ENCODE measurements around the gene SYPL2. TPM values are rescaled to one million over a fixed set of nuclear protein-coding genes. Genes with fewer than 3 reads are reported as not detected.

SYPL2 gene
- total RNA-seq, 1 donor from 2014 or later = not detected

- no peak overlapping the region for H3K4me3 Mint-ChIP-seq
- no peak overlapping the region for H3K27ac Mint-ChIP-seq
- H3K27ac ChIP-seq = no peak overlapping the region
- peaks cover 17% of the 10 kb centered on the region for H3K27me3 Mint-ChIP-seq (ENCODE audit: insufficient read depth, low read depth)
- H3K36me3 ChIP-seq = no peaks in the 10 kb centered on the region
- no peaks in the 10 kb centered on the region for H3K9me3 ChIP-seq (ENCODE audit: low read depth)
- no peaks in the 10 kb centered on the region for H3K4me1 ChIP-seq
- H3K27me3 ChIP-seq = peaks cover 87% of the 10 kb centered on the region
- no peaks in the 10 kb centered on the region for H3K36me3 Mint-ChIP-seq
- TF ChIP-seq EZH2 (IDR thresholded peaks at IDR 0.05) = no peak
- no peak for TF ChIP-seq CTCF (IDR thresholded peaks at IDR 0.05)
- no peak for TF ChIP-seq EZH2phosphoT487 (IDR thresholded peaks at IDR 0.05)
- no peak for DNase-seq (ENCODE audit: low spot score)
- no peaks in the 10 kb centered on the region for H3K9me3 Mint-ChIP-seq
- no peak overlapping the region for H3K4me3 ChIP-seq
- H2AFZ ChIP-seq (replicated peaks) = no peak overlapping the region
- no peak overlapping the region for H3K9ac ChIP-seq
- H4K20me1 ChIP-seq (ENCODE audit: low read depth) = no peaks in the 10 kb centered on the region
- H3K4me2 ChIP-seq = no peak overlapping the region
- H3F3A ChIP-seq (ENCODE audit: low read depth) = no peaks in the 10 kb centered on the region
- H3K4me1 Mint-ChIP-seq = peaks cover 6% of the 10 kb centered on the region
- H3K79me2 ChIP-seq (ENCODE audit: low read depth) = no peaks in the 10 kb centered on the region
These were observed 11.5 kb downstream of the SYPL2 start for GRCh38 chr1:109477821-109478220.

DNA sequence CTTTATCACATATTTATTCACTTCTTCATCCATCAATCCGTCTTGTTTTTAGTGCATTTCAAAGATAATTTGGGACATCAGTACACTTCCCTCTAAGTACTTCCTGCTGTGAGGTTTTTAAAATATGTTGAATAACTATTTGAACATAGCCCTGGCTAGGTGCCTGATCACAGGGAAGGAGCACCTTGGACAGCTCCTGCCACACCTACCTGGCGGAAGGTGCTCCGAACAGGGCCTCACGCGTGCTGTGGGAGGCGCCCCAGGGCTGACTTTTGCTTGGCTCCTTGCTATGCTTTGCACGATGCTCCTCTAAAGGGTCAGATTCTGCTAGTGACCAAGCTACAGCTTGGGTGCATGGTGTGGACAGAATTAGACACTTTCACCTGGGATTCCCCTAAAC lies 12.5 kb downstream of the SYPL2 start:
- Histone ChIP-seq H3K27me3 (peaks cover 80% of the 10 kb centered on the region), H3K4me2 (no peak overlapping the region), H3K4me1 (no peaks in the 10 kb centered on the region), H2AFZ (replicated peaks) (no peak overlapping the region), H3K27ac (no peak overlapping the region), H3K4me3 (no peak overlapping the region), H3K36me3 (no peaks in the 10 kb centered on the region), H3K79me2 (ENCODE audit: low read depth) (no peaks in the 10 kb centered on the region), H3K9me3 (ENCODE audit: low read depth) (no peaks in the 10 kb centered on the region), H3F3A (ENCODE audit: low read depth) (no peaks in the 10 kb centered on the region), H4K20me1 (ENCODE audit: low read depth) (no peaks in the 10 kb centered on the region), H3K9ac (no peak overlapping the region)
- TF ChIP-seq CTCF (IDR thresholded peaks at IDR 0.05) (no peak), EZH2phosphoT487 (IDR thresholded peaks at IDR 0.05) (no peak), EZH2 (IDR thresholded peaks at IDR 0.05) (no peak)
- Mint-ChIP-seq H3K36me3 (no peaks in the 10 kb centered on the region), H3K27ac (no peak overlapping the region), H3K4me1 (peaks cover 13% of the 10 kb centered on the region), H3K27me3 (ENCODE audit: insufficient read depth, low read depth) (peaks cover 20% of the 10 kb centered on the region), H3K4me3 (peak overlapping the region; percentile 58), H3K9me3 (no peaks in the 10 kb centered on the region)
- peak; percentile 43 for DNase-seq (ENCODE audit: low spot score)

GRCh38 chr1:109479311-109479710 lies 13.0 kb downstream of the SYPL2 start:
- Histone ChIP-seq H3K79me2 (ENCODE audit: low read depth) (no peaks in the 10 kb centered on the region), H3K27ac (no peak overlapping the region), H3K9ac (no peak overlapping the region), H3K4me1 (no peaks in the 10 kb centered on the region), H3K36me3 (no peaks in the 10 kb centered on the region), H3K27me3 (peaks cover 77% of the 10 kb centered on the region), H2AFZ (replicated peaks) (no peak overlapping the region), H4K20me1 (ENCODE audit: low read depth) (no peaks in the 10 kb centered on the region), H3K4me2 (no peak overlapping the region), H3F3A (ENCODE audit: low read depth) (no peaks in the 10 kb centered on the region), H3K9me3 (ENCODE audit: low read depth) (no peaks in the 10 kb centered on the region), H3K4me3 (no peak overlapping the region)
- peaks cover 13% of the 10 kb centered on the region for H3K4me1 Mint-ChIP-seq
- no peaks in the 10 kb centered on the region for H3K36me3 Mint-ChIP-seq
- no peak for TF ChIP-seq CTCF (IDR thresholded peaks at IDR 0.05)
- TF ChIP-seq EZH2phosphoT487 (IDR thresholded peaks at IDR 0.05) = no peak
- no peak for TF ChIP-seq EZH2 (IDR thresholded peaks at IDR 0.05)
- H3K4me3 Mint-ChIP-seq = no peak overlapping the region
- H3K27me3 Mint-ChIP-seq (ENCODE audit: insufficient read depth, low read depth) = peaks cover 22% of the 10 kb centered on the region
- H3K27ac Mint-ChIP-seq = no peak overlapping the region
- no peaks in the 10 kb centered on the region for H3K9me3 Mint-ChIP-seq
- no peak for DNase-seq (ENCODE audit: low spot score)

Measured in neural progenitor cell (in vitro differentiated cells).